Measurements from ENCODE around the gene KCNN4. TPM values are rescaled to one million over a fixed set of nuclear protein-coding genes. Genes with fewer than 3 reads are reported as not detected.

KCNN4 gene
- total and polyA plus RNA-seq, 4 donors, result 0.14 to 30.3 (median 0.51) TPM

DNA sequence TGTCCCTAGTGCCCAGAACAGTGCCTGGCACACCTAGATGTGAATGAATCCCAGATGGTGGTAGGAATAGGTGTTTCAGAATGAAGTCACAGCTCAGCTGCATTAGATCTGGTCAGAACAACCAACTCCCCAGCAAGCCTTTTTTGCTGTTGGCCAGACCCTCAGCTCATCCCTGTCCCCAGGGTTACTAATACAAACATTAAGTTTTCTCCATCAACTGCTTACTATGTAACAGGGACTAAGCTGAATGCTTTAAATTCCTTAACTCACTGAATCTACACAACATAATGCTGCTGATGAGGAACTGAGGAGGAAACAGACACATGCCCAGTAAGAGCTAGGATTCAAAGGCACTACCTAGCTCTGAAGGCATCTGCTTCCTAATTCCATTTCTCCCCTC is 44.8 kb downstream of the KCNN4 start (continued):
- TF ChIP-seq, protein P1, sequence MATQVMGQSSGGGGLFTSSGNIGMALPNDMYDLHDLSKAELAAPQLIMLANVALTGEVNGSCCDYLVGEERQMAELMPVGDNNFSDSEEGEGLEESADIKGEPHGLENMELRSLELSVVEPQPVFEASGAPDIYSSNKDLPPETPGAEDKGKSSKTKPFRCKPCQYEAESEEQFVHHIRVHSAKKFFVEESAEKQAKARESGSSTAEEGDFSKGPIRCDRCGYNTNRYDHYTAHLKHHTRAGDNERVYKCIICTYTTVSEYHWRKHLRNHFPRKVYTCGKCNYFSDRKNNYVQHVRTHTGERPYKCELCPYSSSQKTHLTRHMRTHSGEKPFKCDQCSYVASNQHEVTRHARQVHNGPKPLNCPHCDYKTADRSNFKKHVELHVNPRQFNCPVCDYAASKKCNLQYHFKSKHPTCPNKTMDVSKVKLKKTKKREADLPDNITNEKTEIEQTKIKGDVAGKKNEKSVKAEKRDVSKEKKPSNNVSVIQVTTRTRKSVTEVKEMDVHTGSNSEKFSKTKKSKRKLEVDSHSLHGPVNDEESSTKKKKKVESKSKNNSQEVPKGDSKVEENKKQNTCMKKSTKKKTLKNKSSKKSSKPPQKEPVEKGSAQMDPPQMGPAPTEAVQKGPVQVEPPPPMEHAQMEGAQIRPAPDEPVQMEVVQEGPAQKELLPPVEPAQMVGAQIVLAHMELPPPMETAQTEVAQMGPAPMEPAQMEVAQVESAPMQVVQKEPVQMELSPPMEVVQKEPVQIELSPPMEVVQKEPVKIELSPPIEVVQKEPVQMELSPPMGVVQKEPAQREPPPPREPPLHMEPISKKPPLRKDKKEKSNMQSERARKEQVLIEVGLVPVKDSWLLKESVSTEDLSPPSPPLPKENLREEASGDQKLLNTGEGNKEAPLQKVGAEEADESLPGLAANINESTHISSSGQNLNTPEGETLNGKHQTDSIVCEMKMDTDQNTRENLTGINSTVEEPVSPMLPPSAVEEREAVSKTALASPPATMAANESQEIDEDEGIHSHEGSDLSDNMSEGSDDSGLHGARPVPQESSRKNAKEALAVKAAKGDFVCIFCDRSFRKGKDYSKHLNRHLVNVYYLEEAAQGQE (IDR thresholded peaks at IDR 0.05), result no peak
- TF ChIP-seq TAF1 (conservative IDR thresholded peaks at IDR 0.05), result no peak
- no peak for TF ChIP-seq FOXA1 (IDR thresholded peaks at IDR 0.05)

DNA sequence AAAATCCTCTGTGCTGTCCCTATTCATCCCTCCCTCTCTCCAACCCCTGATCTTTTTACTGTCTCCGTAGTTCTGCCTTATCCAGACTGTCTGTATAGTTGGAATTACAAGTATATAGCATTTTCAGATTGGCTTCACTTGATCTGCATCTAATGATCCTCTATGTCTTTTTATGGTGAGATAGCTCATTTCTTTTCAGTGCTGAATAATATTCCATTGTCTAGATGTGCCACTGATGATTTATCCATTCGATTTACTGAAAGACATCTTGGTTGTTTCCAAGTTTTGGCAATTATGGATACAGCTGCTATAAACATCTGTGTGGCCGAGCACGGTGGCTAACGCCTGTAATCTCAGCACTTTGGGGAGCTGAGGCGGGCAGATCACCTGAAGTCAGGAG is 45.8 kb downstream of the KCNN4 start:
- H3K4me1 ChIP-seq (ENCODE audit: control insufficient read depth in 4 of 4, insufficient read depth in 4 of 4, low read length in 3 of 4), result no peaks in the 10 kb centered on the region
- H3K9ac ChIP-seq (ENCODE audit: low read depth in 1 of 2, low read length in 2 of 2), result no peak overlapping the region
- TF ChIP-seq GABPA (IDR thresholded peaks at IDR 0.05 in 1 of 2, conservative IDR thresholded peaks at IDR 0.05 in 1 of 2) (no peak), SP1 (IDR thresholded peaks at IDR 0.05) (no peak), TAF1 (conservative IDR thresholded peaks at IDR 0.05) (no peak), NR2F2 (IDR thresholded peaks at IDR 0.05) (no peak), FOXA1 (IDR thresholded peaks at IDR 0.05) (no peak), RXRA (IDR thresholded peaks at IDR 0.05) (no peak)
- TF ChIP-seq, protein P1 (IDR thresholded peaks at IDR 0.05), result no peak
- TF ChIP-seq, protein P2, sequence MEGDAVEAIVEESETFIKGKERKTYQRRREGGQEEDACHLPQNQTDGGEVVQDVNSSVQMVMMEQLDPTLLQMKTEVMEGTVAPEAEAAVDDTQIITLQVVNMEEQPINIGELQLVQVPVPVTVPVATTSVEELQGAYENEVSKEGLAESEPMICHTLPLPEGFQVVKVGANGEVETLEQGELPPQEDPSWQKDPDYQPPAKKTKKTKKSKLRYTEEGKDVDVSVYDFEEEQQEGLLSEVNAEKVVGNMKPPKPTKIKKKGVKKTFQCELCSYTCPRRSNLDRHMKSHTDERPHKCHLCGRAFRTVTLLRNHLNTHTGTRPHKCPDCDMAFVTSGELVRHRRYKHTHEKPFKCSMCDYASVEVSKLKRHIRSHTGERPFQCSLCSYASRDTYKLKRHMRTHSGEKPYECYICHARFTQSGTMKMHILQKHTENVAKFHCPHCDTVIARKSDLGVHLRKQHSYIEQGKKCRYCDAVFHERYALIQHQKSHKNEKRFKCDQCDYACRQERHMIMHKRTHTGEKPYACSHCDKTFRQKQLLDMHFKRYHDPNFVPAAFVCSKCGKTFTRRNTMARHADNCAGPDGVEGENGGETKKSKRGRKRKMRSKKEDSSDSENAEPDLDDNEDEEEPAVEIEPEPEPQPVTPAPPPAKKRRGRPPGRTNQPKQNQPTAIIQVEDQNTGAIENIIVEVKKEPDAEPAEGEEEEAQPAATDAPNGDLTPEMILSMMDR (IDR thresholded peaks at IDR 0.05; ENCODE audit: low read depth, low read length, missing input control), result no peak
- H3K9me3 ChIP-seq (ENCODE audit: control insufficient read depth in 4 of 4, low read length in 3 of 4), result no peaks in the 10 kb centered on the region
- DNase-seq (ENCODE audit: low spot score), result no peak
- 97% methylated on average over 6 of the region's 6 CpGs for WGBS
- no peak overlapping the region for H3K4me3 ChIP-seq (ENCODE audit: low read depth in 1 of 3, low read length in 3 of 3)
- peaks cover 15 to 62% (median 55%) of the 10 kb centered on the region in 4 donors for H3K36me3 ChIP-seq (ENCODE audit: control insufficient read depth in 4 of 4, insufficient read depth in 3 of 4, low read depth in 1 of 4, low read length in 3 of 4)
- no peaks in the 10 kb centered on the region for H3K27me3 ChIP-seq (ENCODE audit: control insufficient read depth in 4 of 4, insufficient read depth in 4 of 4, low read length in 3 of 4)
- no peak overlapping the region for H3K27ac ChIP-seq (ENCODE audit: low read depth in 1 of 2, low read length in 2 of 2)

DNA sequence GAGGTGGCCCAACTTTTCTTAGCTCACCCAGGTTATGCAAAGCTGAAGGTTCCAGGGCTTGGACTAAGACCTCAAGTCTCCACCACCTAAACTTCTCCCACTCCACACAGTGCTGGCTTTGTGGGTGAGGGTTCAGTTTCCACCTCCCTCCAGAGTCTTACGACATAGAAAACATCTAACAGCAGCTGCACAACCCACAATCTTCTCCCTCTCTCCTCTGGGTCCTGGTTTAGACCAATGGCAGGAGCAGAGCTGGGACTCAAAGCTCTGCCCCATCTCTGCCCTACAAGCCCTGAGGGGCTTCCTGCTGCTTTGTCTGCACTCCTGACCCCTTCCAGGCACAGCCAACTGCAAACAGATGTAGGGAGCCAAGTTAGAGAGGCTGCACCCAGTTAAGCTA is 48.9 kb downstream of the KCNN4 start:
- Histone ChIP-seq H3K27ac (ENCODE audit: low read depth in 1 of 2, low read length in 2 of 2) (no peak overlapping the region), H3K9me3 (ENCODE audit: control insufficient read depth in 4 of 4, low read length in 3 of 4) (no peaks in the 10 kb centered on the region), H3K36me3 (ENCODE audit: control insufficient read depth in 4 of 4, insufficient read depth in 3 of 4, low read depth in 1 of 4, low read length in 3 of 4) (peaks cover 10 to 59% (median 45%) of the 10 kb centered on the region in 4 donors), H3K4me3 (ENCODE audit: low read depth in 1 of 3, low read length in 3 of 3) (no peak overlapping the region), H3K9ac (ENCODE audit: low read depth in 1 of 2, low read length in 2 of 2) (no peak overlapping the region), H3K27me3 (ENCODE audit: control insufficient read depth in 4 of 4, insufficient read depth in 4 of 4, low read length in 3 of 4) (no peaks in the 10 kb centered on the region), H3K4me1 (ENCODE audit: control insufficient read depth in 4 of 4, insufficient read depth in 4 of 4, low read length in 3 of 4) (no peaks in the 10 kb centered on the region)
- DNase-seq (ENCODE audit: low spot score), result no peak
- TF ChIP-seq, protein P3, sequence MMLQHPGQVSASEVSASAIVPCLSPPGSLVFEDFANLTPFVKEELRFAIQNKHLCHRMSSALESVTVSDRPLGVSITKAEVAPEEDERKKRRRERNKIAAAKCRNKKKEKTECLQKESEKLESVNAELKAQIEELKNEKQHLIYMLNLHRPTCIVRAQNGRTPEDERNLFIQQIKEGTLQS (IDR thresholded peaks at IDR 0.05), result no peak
- no peak for TF ChIP-seq GABPA (IDR thresholded peaks at IDR 0.05 in 1 of 2, conservative IDR thresholded peaks at IDR 0.05 in 1 of 2)
- TF ChIP-seq HNF4A (conservative IDR thresholded peaks at IDR 0.05), result no peak
- TF ChIP-seq TAF1 (conservative IDR thresholded peaks at IDR 0.05), result no peak
- TF ChIP-seq JUND (IDR thresholded peaks at IDR 0.05), result no peak
- no peak for TF ChIP-seq NR2F2 (IDR thresholded peaks at IDR 0.05)
- TF ChIP-seq YY1 (IDR thresholded peaks at IDR 0.05), result no peak
- TF ChIP-seq RAD21 (IDR thresholded peaks at IDR 0.05), result no peak
- no peak for TF ChIP-seq FOXA2 (IDR thresholded peaks at IDR 0.05)
- no peak for TF ChIP-seq FOXA1 (IDR thresholded peaks at IDR 0.05)
- TF ChIP-seq, protein P4, sequence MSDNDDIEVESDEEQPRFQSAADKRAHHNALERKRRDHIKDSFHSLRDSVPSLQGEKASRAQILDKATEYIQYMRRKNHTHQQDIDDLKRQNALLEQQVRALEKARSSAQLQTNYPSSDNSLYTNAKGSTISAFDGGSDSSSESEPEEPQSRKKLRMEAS (IDR thresholded peaks at IDR 0.05), result no peak
- TF ChIP-seq RXRA (IDR thresholded peaks at IDR 0.05), result no peak
- WGBS, result 89% methylated on average over 1 of the region's 1 CpG

All from liver (tissue), 9 donors.